HG03045 (cell line): ENCODE results near the gene ATF6B.
"Not testable (repeated sequence)": the region's sequence is repeated elsewhere in the genome, so short reads cannot be mapped to it uniquely, and the experiment has no call there.

ENCODE experiments used
- ATAC-seq: cut with Tn5 transposase; IDR thresholded peaks from one replicate; pipeline ENCODE4 v1.9.1; 2021; ENCODE audit warnings: mild to moderate bottlenecking, moderate library complexity; ENCODE audit not compliant: unreplicated experiment

The ATF6B gene

GRCh38 chr6:32083812-32084768 is 44.0 kb downstream of the ATF6B start:
- no peak for ATAC-seq

DNA sequence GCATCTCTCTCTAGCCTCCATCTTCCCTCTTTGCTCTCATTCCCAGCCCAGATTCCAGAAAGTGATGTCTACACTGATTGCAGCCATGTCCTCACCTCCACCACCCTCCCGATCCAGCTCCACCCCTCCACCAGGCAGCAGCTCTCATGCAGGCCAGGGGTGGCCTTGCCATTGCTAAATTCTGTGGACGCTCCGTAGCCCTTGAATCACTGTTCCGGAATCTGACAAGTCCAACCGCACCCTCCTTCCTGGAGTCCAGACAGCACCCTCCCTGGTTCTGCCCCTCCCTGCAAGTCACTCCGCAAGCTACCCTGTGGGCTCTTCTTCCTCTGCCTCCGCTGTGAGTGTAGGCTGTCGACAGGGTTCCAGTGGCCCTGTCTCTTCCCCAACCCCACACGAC is 45.1 kb downstream of the ATF6B start:
- no peak for ATAC-seq

DNA sequence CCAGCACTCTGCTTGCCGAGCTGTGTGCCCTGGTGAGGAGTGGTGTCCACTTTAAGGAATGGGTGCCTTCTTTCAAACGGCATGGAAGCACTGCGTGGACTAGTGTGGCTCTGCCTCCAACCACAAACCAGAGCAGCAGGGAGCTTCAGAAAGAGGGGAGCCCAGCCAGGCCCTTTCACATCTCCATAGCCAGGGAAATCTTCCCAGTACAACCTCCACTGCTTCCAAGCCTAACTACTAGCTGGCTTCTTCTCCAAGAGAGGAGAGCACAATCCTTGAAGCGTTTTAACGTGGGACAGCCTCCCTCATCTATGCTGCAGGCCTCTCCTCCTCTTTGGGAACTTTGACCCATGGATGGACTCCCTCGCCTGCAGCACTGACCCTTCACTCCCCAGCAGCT is 45.6 kb downstream of the ATF6B start:
- ATAC-seq: no peak

DNA sequence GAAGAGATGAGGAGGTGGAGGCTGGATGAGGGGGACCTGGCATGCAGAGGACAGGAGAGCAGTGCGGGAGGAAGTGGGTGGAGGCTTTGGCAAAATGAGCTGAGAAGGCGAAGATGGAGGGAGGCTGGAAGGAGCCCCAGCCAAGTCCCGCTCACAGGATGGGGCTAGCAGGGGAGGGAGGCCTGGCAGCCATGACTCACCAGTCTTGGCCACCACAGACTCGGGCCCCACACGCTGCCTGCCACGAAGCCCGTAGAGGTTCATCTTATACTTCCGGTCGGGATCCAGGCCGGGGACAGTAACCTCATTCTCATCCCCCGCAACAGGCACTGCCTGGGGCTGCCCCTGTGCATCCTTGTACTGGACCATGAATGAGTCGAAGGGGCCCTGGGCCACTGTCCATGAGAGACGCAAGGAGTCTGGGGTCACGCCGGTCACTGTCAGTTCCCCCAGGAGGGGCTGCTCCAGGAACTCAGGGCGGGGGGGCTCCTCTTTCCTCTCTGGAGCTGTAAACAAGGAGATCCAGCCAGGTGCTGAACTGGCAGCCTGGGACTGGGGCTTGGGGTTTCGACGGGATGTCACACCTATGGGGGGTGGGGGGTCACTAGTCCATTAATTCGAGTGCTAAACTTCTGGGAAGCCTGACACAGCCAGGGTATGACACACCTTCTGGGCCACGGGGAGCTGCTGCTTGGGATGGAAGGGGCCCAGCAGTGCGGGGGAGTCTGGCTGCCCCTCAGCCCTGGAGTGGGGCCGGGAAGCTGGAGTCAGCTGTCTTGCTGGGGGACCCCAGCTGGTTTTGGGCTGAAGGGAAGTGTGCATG is 46.7 kb downstream of the ATF6B start:
- ATAC-seq: no peak

DNA sequence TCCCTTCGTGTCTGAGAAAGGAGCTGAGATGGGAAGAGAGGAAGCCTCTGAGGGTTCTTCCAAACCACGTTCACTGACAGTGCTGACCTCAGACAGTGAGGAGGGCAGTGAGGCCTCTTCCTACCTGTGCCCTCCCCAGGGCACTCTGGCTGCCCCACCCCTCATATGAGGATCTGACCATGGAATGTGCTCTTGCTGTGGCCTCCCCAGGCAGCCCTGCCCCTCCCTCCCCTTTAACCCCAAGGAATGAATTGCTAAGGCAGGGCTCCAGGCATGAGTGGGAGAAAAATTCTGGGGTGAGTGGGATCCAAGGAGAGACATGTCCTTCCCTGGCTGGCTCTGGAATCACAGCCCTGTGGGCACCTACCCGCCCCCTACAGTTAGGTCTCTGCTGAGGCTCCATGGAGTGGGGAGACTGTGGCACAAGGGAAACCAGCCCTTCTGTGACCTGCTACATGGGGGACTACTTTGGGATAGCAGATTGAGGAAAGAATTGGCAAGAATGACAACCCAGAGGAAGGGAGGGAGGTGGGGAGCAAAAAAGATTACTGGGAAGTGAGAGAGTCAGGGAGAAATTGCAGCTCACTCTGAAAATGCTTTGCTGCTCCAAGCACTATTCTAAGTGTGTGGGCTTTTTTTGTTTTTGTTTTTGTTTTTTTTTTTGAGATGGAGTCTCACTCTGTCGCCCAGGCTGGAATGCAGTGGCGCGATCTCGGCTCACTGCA is 48.3 kb downstream of the ATF6B start:
- no peak for ATAC-seq

GRCh38 chr6:32076321-32076809 is 51.7 kb downstream of the ATF6B start:
- no peak for ATAC-seq

DNA sequence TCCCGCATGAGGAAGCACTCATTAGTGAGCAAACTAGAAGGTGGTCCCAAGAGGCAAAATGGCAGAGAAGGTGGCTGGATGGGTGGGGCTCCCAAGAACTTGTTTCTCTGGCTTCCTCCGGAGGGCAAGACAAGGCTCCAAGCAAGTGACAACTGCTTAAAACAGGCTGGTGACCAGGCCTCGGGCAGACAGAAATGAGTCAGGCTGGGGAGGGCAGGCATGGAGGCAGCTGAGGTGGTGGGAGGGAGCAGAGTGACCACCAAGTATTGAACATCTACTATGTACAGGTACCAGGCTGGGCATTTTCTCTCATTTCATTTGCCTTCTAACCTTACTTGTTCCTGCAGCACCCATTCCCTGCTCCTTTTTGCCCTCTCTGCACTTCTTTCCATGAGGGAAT is 52.3 kb downstream of the ATF6B start:
- no peak for ATAC-seq

GRCh38 chr6:32074996-32075532 is 53.0 kb downstream of the ATF6B start:
- no peak for ATAC-seq

- ATAC-seq: no peak
Measured at GRCh38 chr6:32073613-32074012, 54.4 kb downstream of the ATF6B start.

GRCh38 chr6:32073101-32073500 is 54.9 kb downstream of the ATF6B start:
- ATAC-seq: no peak

GRCh38 chr6:32070814-32071543 is 57.1 kb downstream of the ATF6B start:
- ATAC-seq: no peak

- ATAC-seq: no peak
Measured at GRCh38 chr6:32069878-32070515, 58.0 kb downstream of the ATF6B start.

DNA sequence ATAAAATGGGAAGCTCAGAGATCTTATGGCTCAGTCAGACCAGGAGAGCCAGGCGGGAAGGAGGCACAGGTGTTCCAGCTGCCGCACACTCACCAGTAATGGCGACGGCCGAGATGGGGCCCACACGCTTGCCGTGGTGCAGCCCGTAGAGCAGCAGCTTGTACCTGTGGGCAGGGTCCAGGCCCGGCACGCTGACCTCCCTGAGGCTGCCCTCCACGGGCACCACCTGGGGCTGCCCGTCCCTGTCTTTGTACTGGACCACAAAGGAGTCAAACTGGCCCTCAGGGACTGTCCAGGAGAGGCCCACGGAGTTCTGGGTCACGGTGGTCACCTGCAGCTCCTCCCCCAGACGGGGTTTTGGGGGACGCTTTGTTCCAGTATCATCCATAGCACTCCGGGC is 58.6 kb downstream of the ATF6B start:
- ATAC-seq: no peak

- ATAC-seq: no peak
Measured at GRCh38 chr6:32068867-32069266, 59.2 kb downstream of the ATF6B start.

GRCh38 chr6:32068315-32068714 is 59.7 kb downstream of the ATF6B start:
- not testable (repeated sequence) for ATAC-seq

- ATAC-seq: not testable (repeated sequence)
Measured at GRCh38 chr6:32067521-32067920, 60.5 kb downstream of the ATF6B start.
